GM12892 (cell line): Measurements from ENCODE around the gene ZMYND8.

Source experiments
- POLR2A ChIP-seq: IDR thresholded peaks from 2 replicates; pipeline ENCODE4 v1.6.1; 2011; ENCODE audit warnings: low read depth, low read length, control low read depth
- POLR2AphosphoS5 ChIP-seq: IDR thresholded peaks from 2 replicates; pipeline ENCODE4 v1.6.1; 2011; ENCODE audit warnings: low read depth, low read length, control low read depth
- TAF1 ChIP-seq: IDR thresholded peaks from 2 replicates; pipeline ENCODE4 v1.6.1; 2011; ENCODE audit warnings: low read depth, mild to moderate bottlenecking, control low read depth, low read length, borderline replicate concordance

- TF ChIP-seq TAF1, result no peak
- no peak for TF ChIP-seq POLR2A
- TF ChIP-seq POLR2AphosphoS5, result no peak
Observed at GRCh38 chr20:47355489-47356219, 845 bp downstream of the ZMYND8 start.
